Mucosa of rectum (tissue), 2 donors: ENCODE results near the gene CMKLR1.

Experiments used
- H3K27ac ChIP-seq, 2 donors: one replicate each; pipeline ENCODE4 v1.7.0; 2013; ENCODE audit warnings: inconsistent platforms in 2 of 2, low read depth in 2 of 2, low read length in 2 of 2
- H3K27me3 ChIP-seq, 2 donors: one replicate each; pipeline ENCODE4 v1.7.0; 2013; ENCODE audit warnings: low read length in 2 of 2; ENCODE audit not compliant: control insufficient read depth in 2 of 2, insufficient read depth in 2 of 2
- H3K36me3 ChIP-seq, 2 donors: one replicate each; pipeline ENCODE4 v1.7.0; 2013; ENCODE audit warnings: low read length in 2 of 2; ENCODE audit not compliant: control insufficient read depth in 2 of 2, insufficient read depth in 2 of 2
- H3K4me1 ChIP-seq, 2 donors: one replicate each; pipeline ENCODE4 v1.7.0; 2013; ENCODE audit warnings: low read length in 2 of 2, mild to moderate bottlenecking in 1 of 2; ENCODE audit not compliant: control insufficient read depth in 2 of 2, insufficient read depth in 2 of 2
- H3K4me3 ChIP-seq, 2 donors: one replicate each; pipeline ENCODE4 v1.7.0; 2013; ENCODE audit warnings: low read length in 2 of 2
- H3K9ac ChIP-seq, 2 donors: one replicate each; pipeline ENCODE4 v1.7.0; 2013; ENCODE audit warnings: low read length in 2 of 2, low read depth in 1 of 2, mild to moderate bottlenecking in 1 of 2
- H3K9me3 ChIP-seq, 2 donors: one replicate each; pipeline ENCODE4 v1.7.0; 2013; ENCODE audit warnings: low read length in 2 of 2; ENCODE audit not compliant: control insufficient read depth in 2 of 2
- donor health status: healthy.
- donor health status: Normal muscosa, but diverticular disease.

Gene CMKLR1

GRCh38 chr12:108299980-108300696, 39.0 kb downstream of the CMKLR1 start:
- no peaks in the 10 kb centered on the region for H3K27me3 ChIP-seq
- no peaks in the 10 kb centered on the region for H3K36me3 ChIP-seq
- peaks cover 7 to 14% of the 10 kb centered on the region in 2 donors for H3K4me1 ChIP-seq
- no peak overlapping the region for H3K4me3 ChIP-seq
- H3K9me3 ChIP-seq, result no peaks in the 10 kb centered on the region
- H3K27ac ChIP-seq, result no peak overlapping the region
- H3K9ac ChIP-seq, result no peak overlapping the region

- Histone ChIP-seq H3K9me3 (no peaks in the 10 kb centered on the region), H3K4me1 (peaks cover 7% of the 10 kb centered on the region in 2 donors), H3K27me3 (no peaks in the 10 kb centered on the region), H3K36me3 (no peaks in the 10 kb centered on the region), H3K4me3 (no peak overlapping the region), H3K27ac (no peak overlapping the region), H3K9ac (no peak overlapping the region)
Measured at GRCh38 chr12:108299516-108299915, 39.6 kb downstream of the CMKLR1 start.

GRCh38 chr12:108298761-108299275, 40.3 kb downstream of the CMKLR1 start:
- peaks cover 3 to 5% of the 10 kb centered on the region in 2 donors for H3K4me1 ChIP-seq
- no peaks in the 10 kb centered on the region for H3K9me3 ChIP-seq
- H3K9ac ChIP-seq, result no peak overlapping the region
- no peaks in the 10 kb centered on the region for H3K36me3 ChIP-seq
- no peaks in the 10 kb centered on the region for H3K27me3 ChIP-seq
- no peak overlapping the region for H3K27ac ChIP-seq
- no peak overlapping the region for H3K4me3 ChIP-seq

- Histone ChIP-seq H3K4me3 (no peak overlapping the region), H3K36me3 (no peaks in the 10 kb centered on the region), H3K9me3 (no peaks in the 10 kb centered on the region), H3K27me3 (no peaks in the 10 kb centered on the region), H3K27ac (no peak overlapping the region), H3K4me1 (peaks cover 2 to 3% of the 10 kb centered on the region in 2 donors), H3K9ac (no peak overlapping the region)
Measured at GRCh38 chr12:108297895-108298760, 41.0 kb downstream of the CMKLR1 start.

- no peaks in the 10 kb centered on the region for H3K27me3 ChIP-seq
- no peaks in the 10 kb centered on the region for H3K36me3 ChIP-seq
- no peak overlapping the region for H3K4me3 ChIP-seq
- H3K27ac ChIP-seq, result no peak overlapping the region
- H3K9me3 ChIP-seq, result no peaks in the 10 kb centered on the region
- no peak overlapping the region for H3K9ac ChIP-seq
- peaks cover 0 to 2% of the 10 kb centered on the region in 2 donors for H3K4me1 ChIP-seq
Measured at GRCh38 chr12:108297424-108297823, 41.7 kb downstream of the CMKLR1 start.

GRCh38 chr12:108296945-108297344, 42.2 kb downstream of the CMKLR1 start:
- Histone ChIP-seq H3K9ac (no peak overlapping the region), H3K36me3 (no peaks in the 10 kb centered on the region), H3K4me3 (no peak overlapping the region), H3K27me3 (no peaks in the 10 kb centered on the region), H3K9me3 (no peaks in the 10 kb centered on the region), H3K27ac (no peak overlapping the region), H3K4me1 (no peaks in the 10 kb centered on the region)

GRCh38 chr12:108295641-108296040, 43.5 kb downstream of the CMKLR1 start:
- Histone ChIP-seq H3K27ac (no peak overlapping the region), H3K27me3 (no peaks in the 10 kb centered on the region), H3K4me3 (no peak overlapping the region), H3K9me3 (no peaks in the 10 kb centered on the region), H3K9ac (no peak overlapping the region), H3K36me3 (no peaks in the 10 kb centered on the region), H3K4me1 (no peaks in the 10 kb centered on the region)

- H3K9me3 ChIP-seq, result no peaks in the 10 kb centered on the region
- H3K27ac ChIP-seq, result peak overlapping the region in 1 of 2 donors; percentile 34
- no peaks in the 10 kb centered on the region for H3K36me3 ChIP-seq
Measured at GRCh38 chr12:108289350-108290161, 49.6 kb downstream of the CMKLR1 start.

GRCh38 chr12:108287227-108287626, 51.9 kb downstream of the CMKLR1 start:
- Histone ChIP-seq H3K4me1 (no peaks in the 10 kb centered on the region), H3K4me3 (no peak overlapping the region), H3K27me3 (no peaks in the 10 kb centered on the region), H3K9me3 (no peaks in the 10 kb centered on the region), H3K36me3 (no peaks in the 10 kb centered on the region), H3K9ac (no peak overlapping the region), H3K27ac (no peak overlapping the region)

More at GRCh38 chr12:108289350-108290161, 49.6 kb downstream of the CMKLR1 start:
- no peaks in the 10 kb centered on the region for H3K4me1 ChIP-seq
- H3K27me3 ChIP-seq, result no peaks in the 10 kb centered on the region
- H3K9ac ChIP-seq, result no peak overlapping the region
- no peak overlapping the region for H3K4me3 ChIP-seq
